Spleen (tissue), 11 donors: ENCODE measurements around the gene TCL1B. TPM values are rescaled to one million over a fixed set of nuclear protein-coding genes. Genes with fewer than 3 reads are reported as not detected.
"Not testable (repeated sequence)": the region's sequence is repeated elsewhere in the genome, so short reads cannot be mapped to it uniquely, and the experiment has no call there.

ENCODE experiments used
- DNase-seq: peaks from one replicate; pipeline ENCODE4 v3.0.0-alpha.2; 2020
- H3K27ac ChIP-seq, 8 donors: fragments of 200-600 bp; sonication (generic) in 7 of 8; 1 replicate in 4 of 8; 2 replicates in 4 of 8; pipeline versions ENCODE4 v1.5.0 to v1.8.0; 2016 to 2021; ENCODE audit warnings: inconsistent platforms in 4 of 8, mild to moderate bottlenecking in 4 of 8, moderate library complexity in 1 of 8
- H3K27me3 ChIP-seq, 7 donors: fragments of 200-600 bp; sonication (generic) in 6 of 7; replicated peaks in 1 of 7; 1 replicate in 4 of 7; 2 replicates in 3 of 7; pipeline versions ENCODE4 v1.5.0 to v1.8.0; 2016 to 2021; ENCODE audit warnings: inconsistent platforms in 3 of 7, mild to moderate bottlenecking in 1 of 7
- H3K36me3 ChIP-seq, 6 donors: fragments of 200-600 bp; sonication (generic) in 5 of 6; 1 replicate in 4 of 6; 2 replicates in 2 of 6; pipeline versions ENCODE4 v1.5.0 to v1.8.0; 2016 to 2021; ENCODE audit warnings: inconsistent platforms in 2 of 6
- H3K4me1 ChIP-seq, 6 donors: fragments of 200-600 bp; sonication (generic) in 5 of 6; 1 replicate in 3 of 6; 2 replicates in 3 of 6; pipeline versions ENCODE4 v1.5.0 to v1.8.0; 2016 to 2021; ENCODE audit warnings: inconsistent platforms in 3 of 6
- H3K4me3 ChIP-seq, 8 donors: fragments of 200-600 bp; sonication (generic) in 7 of 8; 1 replicate in 4 of 8; 2 replicates in 4 of 8; pipeline versions ENCODE4 v1.5.0 to v1.8.0; 2016 to 2021; ENCODE audit warnings: inconsistent platforms in 4 of 8, mild to moderate bottlenecking in 4 of 8, moderate library complexity in 2 of 8
- H3K9me3 ChIP-seq, 8 donors: fragments of 200-600 bp; sonication (generic) in 7 of 8; 1 replicate in 4 of 8; 2 replicates in 4 of 8; pipeline versions ENCODE4 v1.5.0 to v1.8.0; 2016 to 2021; ENCODE audit warnings: inconsistent platforms in 4 of 8
- CTCF ChIP-seq, 11 experiments: fragments of 200-600 bp in 7 of 11; fragments of 450-650 bp in 4 of 11; sonication (generic) in 4 of 11; IDR thresholded peaks in 8 of 11; conservative IDR thresholded peaks in 3 of 11; 1 replicate in 7 of 11; 2 replicates in 4 of 11; pipeline versions ENCODE4 v1.4.0 to v1.8.0; 2016 to 2021; ENCODE audit warnings: antibody characterized with exemption in 11 of 11, inconsistent platforms in 4 of 11, mild to moderate bottlenecking in 1 of 11
- POLR2A ChIP-seq, 3 donors: fragments of 450-650 bp; IDR thresholded peaks; one replicate each; pipeline ENCODE4 v1.5.1; 2017; ENCODE audit warnings: antibody characterized with exemption in 3 of 3, mild to moderate bottlenecking in 1 of 3
- POLR2AphosphoS5 ChIP-seq, 3 donors: sonication (generic); formaldehyde crosslinking; IDR thresholded peaks; one replicate each; pipeline ENCODE4 v1.5.1; 2017; ENCODE audit warnings: antibody characterized with exemption in 3 of 3
- WGBS, 5 donors: extraction: QIAGEN DNeasy Blood & Tissue Kit in 3 of 5; methylation state at CpG; one replicate each; pipeline versions ENCODE4 v1.1.5 to v1.1.7; 2013 to 2018; 5-methylcytosine and 5-hydroxymethylcytosine counted together
- intact Hi-C: fragments of 100-400 bp; cut with DNase I; formaldehyde crosslinking; loops from one replicate; pipeline ENCODE4 v1.15.0; 2023; ENCODE audit warnings: low total_unique reads
- polyA plus RNA-seq, 3 donors: library from polyadenylated mRNA; stranded (reverse); fragments of 200-250 nt; gene quantifications; one replicate each; pipeline ENCODE4 v1.2.1, GENCODE V29; 2013
- total RNA-seq, 7 donors: library from RNA; depleted of rRNA in 3 of 7; stranded (reverse); fragments of >200 nt in 3 of 7; fragmentation: NEBNext Ultra II Directional in 4 of 7; extraction: Animal tissue kit (Norgen Biotek cat#: 25700) in 4 of 7; gene quantifications; one replicate each; pipeline versions ENCODE4 v1.1.0 to v1.2.1, GENCODE V29; 2016 to 2021
- donor health status: healthy with polysubstance abuse.
- donor health status: DM: no; HTN: no; CAD: no; lungs with moderate emphysema.
- donor health status: DM: no; HTN: no; CAD: no.
- donor health status: Bipolar disorder and iron deficiency.
- donor health status: healthy.
- donor health status: DM: no; HTN: no; CAD: no.
- donor health status: DM: yes; HTN: yes; CAD: no.

Gene TCL1B
- total and polyA plus RNA-seq, 10 donors = 0.22 to 3.8 (median 0.97) TPM; not detected in 1

- peaks cover 0 to 29% (median 0%) of the 10 kb centered on the region in 7 donors for H3K27me3 ChIP-seq
- H3K9me3 ChIP-seq, intact Hi-C loops, H3K36me3 ChIP-seq, DNase-seq: not testable (repeated sequence)
- peaks cover 3 to 58% (median 16%) of the 10 kb centered on the region in 6 donors for H3K4me1 ChIP-seq
- peak overlapping the region in 1 of 8 donors; percentile 44 for H3K4me3 ChIP-seq
- peak overlapping the region in 4 of 8 donors; percentile 24 to 83 (median 66) for H3K27ac ChIP-seq
- 59 to 61% (median 60%) methylated on average over 8 of the region's 8 CpGs for WGBS, 5 donors
- TF ChIP-seq CTCF (IDR thresholded peaks at IDR 0.05 in 8 of 11, conservative IDR thresholded peaks at IDR 0.05 in 3 of 11) = peak in 1 of 11 experiments; percentile 8
Observed at GRCh38 chr14:95665530-95665929, 20.7 kb upstream of the TCL1B start.

GRCh38 chr14:95666450-95666849, 19.8 kb upstream of the TCL1B start:
- Histone ChIP-seq H3K27ac (peak overlapping the region in 3 of 8 donors; percentile 64 to 83 (median 67)), H3K4me1 (peaks cover 3 to 58% (median 16%) of the 10 kb centered on the region in 6 donors), H3K36me3 (no peaks in the 10 kb centered on the region), H3K4me3 (peak overlapping the region in 1 of 8 donors; percentile 48), H3K27me3 (peaks cover 0 to 32% (median 0%) of the 10 kb centered on the region in 7 donors), H3K9me3 (no peaks in the 10 kb centered on the region)
- intact Hi-C loops = no loop called here
- WGBS, 5 donors = 50 to 85% (median 69%) methylated on average over 5 of the region's 5 CpGs
- TF ChIP-seq POLR2AphosphoS5 (IDR thresholded peaks at IDR 0.05) (no peak), POLR2A (IDR thresholded peaks at IDR 0.05) (no peak), CTCF (IDR thresholded peaks at IDR 0.05 in 8 of 11, conservative IDR thresholded peaks at IDR 0.05 in 3 of 11) (no peak)
- no peak for DNase-seq

- H3K4me1 ChIP-seq = peaks cover 3 to 53% (median 16%) of the 10 kb centered on the region in 6 donors
- peak; percentile 84 for DNase-seq
Observed at GRCh38 chr14:95667249-95667693, 19.0 kb upstream of the TCL1B start.

More at GRCh38 chr14:95667249-95667693, 19.0 kb upstream of the TCL1B start:
- Histone ChIP-seq H3K4me3 (peak overlapping the region in 1 of 8 donors; percentile 48), H3K36me3 (no peaks in the 10 kb centered on the region), H3K9me3 (no peaks in the 10 kb centered on the region), H3K27me3 (peaks cover 0 to 32% (median 0%) of the 10 kb centered on the region in 7 donors), H3K27ac (peak overlapping the region in 3 of 8 donors; percentile 64 to 83 (median 67))
- TF ChIP-seq POLR2AphosphoS5 (IDR thresholded peaks at IDR 0.05) (peak in 2 of 3 donors; percentile 60 to 71), CTCF (IDR thresholded peaks at IDR 0.05 in 8 of 11, conservative IDR thresholded peaks at IDR 0.05 in 3 of 11) (no peak)
- intact Hi-C loops = no loop called here
- WGBS, 5 donors = 9 to 34% (median 24%) methylated on average over 3 of the region's 3 CpGs
